Hematopoietic multipotent progenitor cell treated with erythropoietin and hydrocortisone succinate and interleukin-3 and kit ligand, for 4 days (in vitro differentiated cells): ENCODE results near the gene DNA2.

Source experiments
- DNase-seq: peaks from one replicate; pipeline ENCODE4 v3.0.0-alpha.2; 2015

The DNA2 gene

GRCh38 chr10:68440898-68441297, 30.9 kb downstream of the DNA2 start:
- DNase-seq: no peak

- DNase-seq: peak; percentile 84
These were observed 36.0 kb downstream of the DNA2 start for GRCh38 chr10:68435803-68436202.

DNA sequence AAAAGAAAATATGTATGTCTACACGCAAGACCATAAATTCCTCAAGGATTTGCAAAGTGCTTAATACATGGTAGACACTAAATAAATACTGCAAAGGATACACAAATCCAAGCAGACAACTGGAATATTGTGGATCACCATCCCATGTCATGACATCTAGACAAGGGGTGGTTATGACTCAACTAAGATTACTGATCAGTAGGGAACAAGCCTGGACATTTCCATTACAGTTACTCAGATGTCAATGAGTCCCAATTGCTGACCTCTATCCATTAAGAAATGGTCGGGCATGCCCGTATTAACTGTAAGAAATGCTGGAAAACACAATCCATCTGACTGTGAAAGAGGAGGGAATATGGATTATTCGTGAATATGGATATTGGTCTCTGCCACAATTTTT, 37.1 kb downstream of the DNA2 start:
- DNase-seq: no peak

GRCh38 chr10:68428396-68429104, 43.2 kb downstream of the DNA2 start:
- peak; percentile 37 for DNase-seq

- no peak for DNase-seq
These were observed 47.2 kb downstream of the DNA2 start for GRCh38 chr10:68424454-68425014.

GRCh38 chr10:68423522-68423921, 48.3 kb downstream of the DNA2 start:
- DNase-seq: no peak

DNA sequence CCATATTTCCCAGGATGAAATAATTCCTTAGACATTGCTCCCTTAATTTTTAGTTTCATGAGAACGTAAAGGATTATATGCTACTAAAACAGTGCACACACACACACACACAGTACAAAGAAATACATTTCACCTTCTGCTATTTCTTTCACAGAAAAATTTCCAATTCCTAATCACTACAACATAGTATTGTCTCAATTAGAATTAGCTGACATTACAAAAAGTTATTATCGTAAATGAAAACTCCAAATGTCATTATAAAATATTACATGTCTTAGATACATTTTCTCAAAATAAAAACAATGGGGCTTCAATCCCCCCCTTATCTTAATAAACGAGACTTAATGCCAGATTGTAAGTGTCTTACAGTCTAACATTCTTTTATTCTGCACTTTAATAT, 52.4 kb downstream of the DNA2 start:
- DNase-seq: no peak

DNA sequence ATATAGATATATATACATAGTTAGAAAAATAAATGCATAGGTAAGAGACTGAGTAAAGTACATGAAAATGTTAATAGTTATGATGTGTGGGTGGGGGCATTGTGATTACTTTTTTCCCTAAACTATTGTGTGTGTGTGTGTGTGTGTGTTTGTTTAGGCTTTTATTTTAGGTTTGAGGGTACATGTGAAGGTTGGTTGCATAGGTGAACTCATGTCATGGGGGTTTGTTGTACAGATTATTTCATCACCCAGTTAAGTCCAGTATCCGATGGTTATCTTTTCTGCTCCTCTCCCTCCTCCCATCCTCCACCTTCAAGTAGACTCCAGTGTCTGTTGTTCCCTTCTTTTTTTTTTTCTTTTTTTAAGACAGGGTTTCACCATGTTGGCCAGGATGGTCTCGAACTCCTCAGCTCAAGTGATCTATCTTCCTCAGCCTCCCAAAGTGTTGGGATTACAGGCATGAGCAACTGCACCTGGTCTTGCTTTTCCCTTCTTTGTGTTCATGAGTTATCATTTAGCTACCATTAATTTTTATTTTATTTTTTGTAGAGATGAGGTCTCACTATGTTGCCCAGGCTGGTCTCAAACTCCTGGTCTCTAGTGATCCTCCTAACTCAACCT, 62.8 kb downstream of the DNA2 start:
- DNase-seq: no peak

DNA sequence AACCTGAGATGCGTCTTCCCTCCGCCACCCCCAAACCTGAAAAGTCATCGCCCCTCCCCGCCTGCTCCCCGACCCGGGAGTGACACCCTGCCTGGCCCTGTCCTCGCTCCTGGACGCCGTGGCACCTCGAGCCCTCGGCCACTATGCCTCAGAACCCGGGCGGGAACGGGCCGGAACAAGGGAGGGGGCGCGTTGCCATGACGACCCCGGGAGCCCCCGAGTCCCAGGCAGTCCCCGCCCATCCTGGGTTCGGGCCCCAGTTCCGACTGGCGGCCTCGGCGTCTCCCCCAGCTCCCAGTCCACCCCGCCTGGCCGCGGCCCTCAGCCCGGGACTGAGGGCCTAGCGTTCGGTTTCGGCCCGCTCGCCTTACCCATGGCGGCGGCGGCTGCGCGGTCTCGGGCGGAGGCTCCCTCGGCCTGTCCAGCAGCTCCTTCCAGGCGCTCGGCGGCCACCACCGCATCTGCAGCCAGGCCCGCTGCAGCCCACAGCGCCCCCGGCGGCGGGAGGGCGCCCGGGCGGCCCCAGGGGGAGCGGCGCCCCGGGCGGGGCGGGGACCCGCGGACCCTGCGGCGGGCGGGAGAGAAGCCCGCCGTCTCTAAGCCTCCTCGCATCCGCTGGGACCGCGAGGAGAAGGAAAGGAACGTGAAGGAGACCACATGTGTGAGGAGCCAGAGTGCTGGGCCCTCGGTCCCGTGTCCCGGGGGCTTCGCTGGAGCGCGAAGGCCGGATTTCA, 64.8 kb downstream of the DNA2 start, which contains the start of gene RUFY2:
TSS of gene RUFY2 (minus strand) at position 463 of the 734 bp plus-strand sequence. CDS start at position 375, 88 bp downstream.
- DNase-seq: peak; percentile 89

DNA sequence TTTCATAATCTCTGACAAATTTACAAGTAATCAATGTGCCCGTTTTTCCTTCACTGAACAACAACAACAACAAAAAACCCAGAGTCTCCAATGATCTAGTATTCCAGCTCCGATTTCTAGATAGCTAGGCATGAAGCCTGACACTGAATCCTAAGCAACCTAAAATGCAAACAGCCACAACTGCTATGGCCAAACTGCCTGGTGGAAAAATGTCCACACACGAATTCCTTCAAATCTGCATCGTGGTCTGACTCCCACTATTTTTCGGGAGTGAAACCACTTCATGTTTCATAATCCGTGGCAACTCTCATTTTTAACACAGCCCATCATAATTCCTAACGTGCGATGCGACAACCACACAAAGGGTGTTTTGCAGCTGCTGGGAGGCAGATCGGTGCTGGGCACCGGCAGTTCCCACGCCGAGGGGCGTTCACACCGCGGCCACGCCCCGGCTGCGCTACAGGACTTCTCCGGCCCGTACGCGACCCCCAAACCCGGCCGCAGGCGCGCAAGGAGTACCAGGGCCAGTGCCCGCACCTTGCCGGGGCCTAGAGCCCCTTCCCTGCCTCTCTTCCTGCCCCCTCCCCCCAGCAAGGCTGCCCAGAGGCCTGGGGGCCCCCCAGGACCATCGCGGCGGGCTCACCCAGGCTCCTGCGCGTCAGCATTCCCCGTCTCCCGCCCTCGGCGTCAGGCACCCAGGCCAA, 65.5 kb downstream of the DNA2 start:
- peak; percentile 84 for DNase-seq

GRCh38 chr10:68403701-68404100, 68.1 kb downstream of the DNA2 start:
- no peak for DNase-seq

GRCh38 chr10:68402276-68402675, 69.5 kb downstream of the DNA2 start:
- DNase-seq: no peak

GRCh38 chr10:68397005-68397404, 74.8 kb downstream of the DNA2 start:
- DNase-seq: no peak

DNA sequence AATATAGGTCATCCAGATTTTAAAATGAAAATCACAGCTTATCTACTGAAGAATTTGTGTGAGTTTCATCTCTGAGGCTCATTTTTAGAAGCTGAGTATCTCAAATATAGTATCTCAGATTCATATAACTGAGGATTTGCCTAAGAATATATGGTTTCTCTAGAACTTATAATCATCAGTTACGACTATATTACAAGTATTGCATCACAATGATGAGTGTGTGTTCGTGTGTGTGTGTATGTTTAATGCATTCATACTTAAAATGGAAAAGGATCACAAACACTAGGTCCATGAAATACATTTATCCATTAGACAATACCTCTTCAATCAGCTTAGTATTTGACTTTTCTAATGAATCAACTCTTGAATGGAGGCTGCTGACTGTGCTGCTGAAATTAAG, 86.0 kb downstream of the DNA2 start:
- DNase-seq: no peak

- no peak for DNase-seq
These were observed 100.2 kb downstream of the DNA2 start for GRCh38 chr10:68371604-68372003.

DNA sequence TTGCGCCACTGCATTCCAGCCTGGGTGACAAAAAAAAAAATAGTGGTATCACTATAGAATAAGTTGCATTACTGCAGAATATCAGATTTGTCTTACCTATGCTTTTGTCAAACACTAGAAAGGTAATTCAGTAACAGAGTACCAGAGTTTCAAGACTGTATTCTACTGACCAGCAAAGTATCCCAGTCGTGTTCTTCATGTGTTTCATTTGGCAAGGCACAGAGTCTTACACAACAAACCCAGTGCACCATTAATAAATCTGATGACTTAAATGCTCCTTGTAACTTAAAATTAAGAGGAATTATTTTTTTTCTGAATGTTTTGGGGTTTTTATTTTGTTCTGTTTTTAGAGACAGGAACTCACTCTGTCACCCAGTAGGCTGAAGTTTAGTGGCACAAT, 104.7 kb downstream of the DNA2 start:
- DNase-seq: no peak

DNA sequence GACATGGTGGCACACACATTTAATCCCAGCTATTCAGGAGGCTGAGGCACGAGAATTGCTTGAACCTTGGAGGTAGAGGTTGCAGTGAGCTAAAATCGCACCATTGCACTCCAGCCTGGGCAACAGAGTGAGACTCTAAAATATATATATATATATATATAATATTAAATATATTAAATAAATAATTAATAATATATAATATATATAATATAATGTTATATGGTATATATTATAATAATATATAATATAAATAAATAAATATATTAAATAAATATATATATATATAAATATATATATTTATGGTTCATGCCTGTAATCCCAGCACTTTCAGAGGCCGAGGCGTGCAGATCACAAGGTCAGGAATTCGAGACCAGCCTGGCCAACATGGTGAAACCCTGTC, 105.2 kb downstream of the DNA2 start:
- DNase-seq: no peak

DNA sequence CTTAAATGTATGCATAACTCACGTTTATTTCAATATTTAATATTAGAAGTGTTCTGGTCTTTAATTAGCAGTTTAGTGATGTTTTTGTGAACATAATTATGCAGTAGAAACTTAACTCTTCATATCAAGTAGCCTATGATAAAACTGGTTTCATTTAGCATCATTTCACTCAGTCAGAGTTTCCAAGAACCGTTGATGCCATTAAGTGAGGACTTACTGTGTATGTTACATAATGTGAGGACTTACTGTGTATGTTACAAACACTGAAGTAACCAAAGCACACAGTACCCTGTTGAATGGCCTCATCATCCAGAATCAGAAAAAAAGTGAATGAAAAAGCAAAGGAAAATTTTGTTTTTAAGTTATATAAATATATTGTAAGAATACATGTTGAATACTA, 106.2 kb downstream of the DNA2 start:
- DNase-seq: no peak

DNA sequence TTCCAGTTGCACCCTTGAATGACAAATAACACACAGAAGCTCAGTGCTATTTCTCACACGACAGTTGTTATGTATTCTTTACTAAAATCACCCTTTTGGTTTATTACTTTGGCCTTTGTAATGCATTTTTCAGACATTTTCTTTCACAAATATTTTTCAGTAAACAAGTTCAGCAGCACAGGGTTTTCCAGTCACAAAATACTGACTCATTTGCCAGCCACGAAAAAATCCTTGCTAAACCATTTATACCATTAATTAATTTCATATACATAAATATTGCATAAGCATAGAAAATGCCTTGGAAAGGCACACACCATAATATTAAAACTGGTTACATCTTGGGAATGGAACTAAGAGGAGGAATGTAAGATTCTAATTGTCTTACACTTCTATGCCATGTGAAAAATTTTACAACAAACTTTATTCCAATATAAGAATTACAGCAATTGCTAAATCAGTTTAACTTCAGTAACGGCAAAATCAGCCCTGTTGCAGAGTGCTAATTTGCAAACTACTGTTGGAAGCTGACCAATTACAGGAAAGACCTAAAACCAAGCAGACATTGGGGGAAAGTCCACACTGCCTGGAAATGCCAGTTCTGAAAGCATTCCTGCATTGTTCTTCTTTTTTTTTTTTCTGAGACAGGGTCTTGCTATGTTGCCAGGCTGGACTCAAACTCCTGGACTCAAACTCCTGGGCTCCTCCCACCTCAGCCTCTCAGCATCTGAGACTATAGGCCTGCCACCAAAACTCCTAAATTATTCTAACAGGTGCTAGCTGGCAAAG, 107.5 kb downstream of the DNA2 start:
- no peak for DNase-seq
